Stimulated activated CD4-positive, alpha-beta T cell treated with anti-CD3 and anti-CD28 coated beads, Interleukin-4, amount 100 ng/mL, for 1 hour (primary cell): Measurements from ENCODE around the gene CACNA2D3.
"Not testable (repeated sequence)": the region's sequence is repeated elsewhere in the genome, so short reads cannot be mapped to it uniquely, and the experiment has no call there.

ENCODE experiments used
- DNase-seq: peaks from one replicate; pipeline ENCODE4 v3.0.0-alpha.2; 2020

CACNA2D3 gene

GRCh38 chr3:54122324-54123002 is at the start of gene CACNA2D3:
Gene CACNA2D3, plus strand, starts transcription at chr3:54122552.
- DNase-seq = no peak

DNA sequence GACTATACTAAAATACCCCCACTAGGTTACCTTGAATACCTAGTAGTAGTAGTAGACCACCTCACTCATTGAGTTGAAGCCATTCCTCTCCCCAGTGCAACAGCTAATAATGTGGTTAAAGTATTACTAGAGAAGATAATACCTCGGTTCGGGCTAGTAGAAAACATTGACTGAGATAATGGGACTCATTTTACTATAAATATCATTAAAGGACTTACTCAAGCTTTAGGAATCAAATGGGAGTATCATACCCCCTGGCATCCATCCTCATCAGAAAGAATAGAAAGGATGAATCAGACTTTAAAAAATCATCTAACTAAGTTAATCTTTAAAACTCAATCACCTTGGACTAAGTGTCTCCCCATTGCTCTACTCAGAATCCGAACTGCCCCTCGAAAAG is 49.0 kb upstream of the CACNA2D3 start:
- DNase-seq = no peak

DNA sequence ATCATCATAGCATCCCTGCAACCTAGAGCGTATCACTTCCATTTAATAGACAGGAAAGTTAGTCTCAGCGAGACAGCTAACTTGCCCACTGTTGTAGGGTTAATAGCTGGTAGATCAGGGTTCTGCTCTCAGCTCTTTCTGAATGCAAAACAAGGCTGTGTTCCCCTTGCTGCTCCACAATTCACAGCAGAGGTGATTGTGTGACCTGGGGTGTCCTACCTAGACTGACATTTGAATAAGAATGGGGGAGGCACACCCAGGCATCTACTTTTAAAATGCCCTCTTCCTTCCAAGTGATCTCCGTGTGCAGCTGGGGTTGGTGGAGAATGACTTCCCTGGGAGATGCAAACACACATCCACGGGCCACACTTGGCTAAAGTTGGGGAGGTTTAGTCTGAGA is 43.0 kb upstream of the CACNA2D3 start:
- DNase-seq = no peak

DNA sequence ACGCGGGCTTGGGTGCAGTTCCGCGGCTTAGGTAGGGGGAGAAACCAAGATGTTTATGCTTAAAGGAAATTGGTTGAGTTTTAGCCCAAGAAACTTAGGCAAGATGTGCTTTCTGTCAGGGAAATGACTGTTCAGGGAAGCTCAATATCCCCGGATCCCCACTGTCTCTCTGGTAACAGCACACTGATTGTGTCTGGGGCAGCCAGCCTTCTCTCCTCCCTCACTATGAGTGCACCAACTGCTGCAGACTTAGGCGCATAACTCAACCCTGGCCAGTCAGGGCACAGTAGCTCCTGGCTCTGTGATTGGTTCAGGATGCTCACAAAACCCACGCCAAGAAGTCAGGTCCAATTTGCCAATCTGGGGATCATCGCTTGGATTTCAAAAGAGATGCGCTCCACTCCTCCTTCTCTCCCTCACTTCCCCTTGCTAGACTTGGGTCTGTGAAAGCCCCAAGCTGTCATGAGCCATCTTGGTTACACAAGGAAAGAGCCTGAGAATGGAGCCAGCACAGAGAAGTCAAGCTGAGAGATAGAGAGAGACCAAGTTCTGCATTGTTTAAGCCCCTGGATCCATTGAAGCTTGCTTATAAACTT is 42.5 kb upstream of the CACNA2D3 start:
- DNase-seq = no peak

DNA sequence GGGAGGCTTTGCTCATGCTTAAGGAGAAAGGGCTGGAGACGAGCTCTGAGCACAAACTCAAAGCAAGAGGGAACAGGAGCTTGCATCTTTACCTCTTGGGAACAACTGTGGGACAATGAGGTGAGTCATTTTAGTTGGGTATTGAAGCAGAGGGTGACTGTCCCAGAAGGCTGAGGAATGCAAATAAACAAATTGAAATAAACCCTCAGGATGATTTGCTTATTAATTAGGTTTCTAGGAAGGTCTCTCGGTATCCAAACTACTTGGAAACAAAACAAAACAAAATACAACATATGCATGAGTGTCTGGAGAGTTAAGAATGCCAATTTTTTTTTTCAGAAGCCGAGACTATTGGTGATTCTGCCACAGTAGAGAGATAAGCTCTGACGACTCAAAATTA is 38.4 kb upstream of the CACNA2D3 start:
- no peak for DNase-seq

DNA sequence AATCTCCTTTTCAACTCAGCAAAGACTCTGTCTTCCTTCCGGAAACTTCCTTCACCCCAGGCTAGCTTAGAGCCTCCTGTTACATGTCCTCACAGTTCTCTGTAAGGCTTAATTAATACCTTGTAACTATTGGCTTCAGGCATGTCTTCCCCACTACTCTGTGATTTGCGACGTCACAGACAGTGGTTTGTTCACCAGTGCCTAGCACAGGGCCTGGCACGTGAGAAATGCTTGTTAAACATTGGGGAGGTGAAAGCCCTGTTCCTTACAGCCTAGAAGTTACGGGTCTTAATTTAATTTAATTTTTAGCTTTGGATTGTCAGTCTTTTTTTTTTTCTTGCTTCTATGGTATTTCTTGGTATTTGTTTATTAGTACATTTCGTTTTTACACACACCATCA is 36.4 kb upstream of the CACNA2D3 start:
- DNase-seq = no peak

GRCh38 chr3:54086652-54087405 is 35.5 kb upstream of the CACNA2D3 start:
- DNase-seq = no peak

- no peak for DNase-seq
Observed at GRCh38 chr3:54087581-54088410, 34.6 kb upstream of the CACNA2D3 start.

DNA sequence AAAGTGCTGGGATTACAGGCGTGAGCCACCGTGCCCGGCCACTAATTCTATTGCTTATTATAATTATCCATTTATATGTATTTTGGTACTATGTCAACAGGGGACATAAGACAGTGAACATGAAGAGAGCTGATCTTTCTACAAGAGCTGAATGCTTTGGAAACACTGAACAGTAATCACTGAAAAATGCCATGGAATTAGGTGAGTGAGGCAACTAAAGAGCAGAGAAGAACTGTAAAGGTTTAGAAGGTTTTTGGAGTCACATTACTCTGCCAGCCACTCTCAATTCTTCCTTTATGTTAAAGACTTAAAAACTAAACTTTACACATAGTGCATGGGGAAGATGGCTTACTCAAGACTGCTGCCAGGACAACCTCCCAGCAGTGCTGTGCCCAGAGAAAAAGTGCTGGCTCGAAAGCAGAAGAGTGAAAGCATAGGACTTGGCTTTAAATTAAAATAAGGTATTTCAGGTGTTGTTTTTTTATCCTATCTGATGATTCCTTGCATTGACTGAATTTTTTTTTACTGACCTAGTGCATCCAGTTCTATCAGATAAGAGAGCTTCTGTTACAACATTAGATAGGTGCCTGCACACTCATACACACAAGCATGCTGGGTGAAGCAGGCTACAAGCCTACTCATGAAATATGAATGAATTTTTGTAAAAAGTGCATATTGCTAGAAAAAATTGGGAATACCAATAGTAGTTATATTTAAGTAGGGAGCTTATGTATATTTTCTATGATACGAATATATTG is 28.7 kb upstream of the CACNA2D3 start:
- no peak for DNase-seq

- DNase-seq = no peak
Observed at GRCh38 chr3:54094926-54095325, 27.4 kb upstream of the CACNA2D3 start.

GRCh38 chr3:54099381-54099780 is 23.0 kb upstream of the CACNA2D3 start:
- DNase-seq = no peak

- no peak for DNase-seq
Observed at GRCh38 chr3:54104084-54104483, 18.3 kb upstream of the CACNA2D3 start.

GRCh38 chr3:54116129-54116528 is 6.2 kb upstream of the CACNA2D3 start:
- not testable (repeated sequence) for DNase-seq

DNA sequence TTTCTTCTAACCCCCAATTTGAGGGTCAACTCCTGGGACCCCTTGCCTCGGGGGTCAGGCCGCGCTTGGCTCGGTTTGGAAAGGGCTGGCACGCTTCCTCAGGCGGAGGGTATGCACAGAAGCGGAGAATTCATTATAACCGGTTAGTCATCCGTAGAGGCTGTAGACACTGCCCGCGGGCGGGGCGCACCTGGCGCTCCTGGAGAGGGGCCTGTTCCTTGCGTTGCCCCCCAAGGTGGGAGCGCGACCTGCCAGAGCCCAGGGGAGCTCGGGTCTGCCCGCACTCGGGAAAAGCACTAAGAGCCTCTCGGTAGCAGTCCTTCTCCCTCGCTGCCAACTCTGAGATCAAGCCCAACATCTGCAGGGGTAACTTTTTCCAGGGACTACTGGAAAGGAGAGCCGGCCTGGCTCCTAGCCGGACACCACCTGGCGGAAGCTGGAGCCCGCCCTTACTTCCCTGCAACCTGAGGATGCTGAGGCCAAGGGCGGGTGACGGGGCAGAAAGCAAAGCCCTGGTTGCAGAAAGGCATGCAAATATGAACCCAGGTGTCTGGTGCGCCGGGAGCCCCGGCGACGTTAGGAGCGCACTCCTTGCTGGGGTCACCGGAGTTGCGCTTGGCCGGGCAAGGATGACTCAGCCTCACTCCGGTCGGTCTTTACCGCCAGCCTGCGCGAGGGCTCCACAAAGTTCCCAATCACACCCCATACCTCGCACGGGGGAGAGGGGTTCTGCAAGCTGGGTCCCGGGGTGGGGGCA is 1.5 kb upstream of the CACNA2D3 start:
- DNase-seq = no peak

- no peak for DNase-seq
Observed at GRCh38 chr3:54121414-54122323, 683 bp upstream of the CACNA2D3 start.

DNA sequence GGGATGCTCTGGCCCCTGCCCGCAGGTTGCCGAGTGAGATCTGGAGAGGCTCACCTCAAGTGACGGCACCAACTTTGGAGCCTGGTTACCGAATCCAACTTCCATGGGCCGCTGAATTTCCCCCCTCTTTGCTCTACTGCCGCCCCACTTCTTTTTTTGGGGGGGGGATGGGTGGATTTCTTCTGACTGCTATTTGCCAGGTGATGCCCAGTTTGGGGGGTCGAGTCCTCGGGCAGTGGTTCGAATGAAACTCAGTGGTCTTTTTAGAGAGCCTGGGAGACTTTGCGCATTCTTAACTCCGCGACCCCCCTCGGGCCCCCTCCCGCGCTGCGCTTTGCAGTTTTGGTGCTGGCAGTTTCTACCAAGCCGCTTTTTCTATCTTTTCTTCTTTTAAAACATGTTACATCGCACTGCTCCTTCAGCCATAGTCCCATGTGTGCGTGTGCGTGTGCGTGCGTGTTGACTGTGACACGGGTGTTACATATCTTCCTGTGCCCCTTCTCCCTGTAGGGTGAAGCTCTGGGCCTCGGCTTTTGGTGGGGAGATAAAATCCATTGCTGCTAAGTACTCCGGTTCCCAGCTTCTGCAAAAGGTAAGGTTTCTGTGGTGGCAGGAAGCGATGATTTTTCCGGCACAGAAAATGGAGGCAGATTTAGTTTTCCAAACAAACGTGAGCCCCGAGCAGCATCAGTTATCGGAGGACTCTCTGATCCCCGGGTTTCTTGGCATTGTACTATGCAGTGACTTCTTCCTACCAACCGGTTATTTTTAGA is 837 bp downstream of the CACNA2D3 start:
- no peak for DNase-seq

- no peak for DNase-seq
Observed at GRCh38 chr3:54123776-54124196, 1.4 kb downstream of the CACNA2D3 start.

- no peak for DNase-seq
Observed at GRCh38 chr3:54125300-54125699, 2.9 kb downstream of the CACNA2D3 start.

DNA sequence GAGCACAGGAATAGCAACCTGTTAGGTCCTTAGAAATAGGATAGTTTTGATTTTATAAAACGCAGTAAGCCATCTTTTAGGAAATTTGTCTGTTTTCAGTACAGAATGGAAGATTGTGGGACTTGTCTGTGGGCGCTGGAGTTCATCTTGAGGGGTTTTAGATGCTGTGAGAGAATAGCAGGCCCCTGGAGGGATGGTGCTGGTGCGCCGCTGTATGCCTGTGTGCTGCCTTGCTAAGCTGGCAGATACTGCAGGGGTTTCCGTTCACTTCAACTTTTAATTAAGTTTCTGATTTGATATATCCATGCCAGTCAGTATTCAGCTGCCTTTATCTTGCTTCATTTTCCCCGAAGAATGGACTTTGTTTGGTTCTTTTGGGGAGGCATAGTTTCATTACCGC is 4.2 kb downstream of the CACNA2D3 start:
- DNase-seq = no peak
